K562 (cell line): ENCODE measurements around the gene ALG13. TPM values are rescaled to one million over a fixed set of nuclear protein-coding genes. Genes with fewer than 3 reads are reported as not detected.

Experiments
- ATAC-seq: fragments of 200-7000 bp; cut with Tn5 transposase; 3 replicates; pipeline ENCODE4 v1.9.1; 2020; ENCODE audit warnings: moderate library complexity
- BruUV-seq: library from RNA; stranded (reverse); fragments of 400-500 nt; replicated peaks from 2 replicates; lab custom pipeline; 2021; lab: Mats Ljungman, UMichigan
- CTCF ChIA-PET: fragments of 300-600 bp; formaldehyde crosslinking; extraction: SDS; loops from one replicate; lab custom pipeline; 2021; ENCODE audit warnings: low intra/inter-chr PET ratio; lab: Yijun Ruan, JAX
- POLR2A ChIA-PET: fragments of 300-600, 350-650 bp; sonication (Branson Sonifier 250); formaldehyde crosslinking; extraction: SDS; loops from one replicate; lab custom pipeline; 2021; ENCODE audit warnings: antibody characterized with exemption, inconsistent platforms; lab: Yijun Ruan, JAX
- DNase-seq, 4 experiments: peaks; one replicate each; pipeline versions ENCODE4 v3.0.0 to v3.0.0-alpha.2; 2011 to 2018; ENCODE audit warnings: low spot score in 3 of 4, mixed read lengths in 3 of 4; ENCODE audit errors: extremely low read depth in 1 of 4
- FAIRE-seq: peaks from 2 replicates; lab custom pipeline; 2011; peaks lifted over from hg19 to GRCh38; lab: Jason Lieb, UNC
- H2AFZ ChIP-seq: 2 replicates; pipeline ENCODE4 v1.6.0; 2011; ENCODE audit warnings: low read depth, low read length, control low read depth, inconsistent platforms
- H3K27ac ChIP-seq: fragments of 200-600 bp; 3 replicates; pipeline ENCODE4 v1.8.0; 2011; ENCODE audit warnings: low read depth, mild to moderate bottlenecking, control low read depth, inconsistent platforms, low read length, moderate library complexity, mixed read lengths; ENCODE audit errors: extremely low read depth
- H3K27me3 ChIP-seq, 2 experiments: fragments of 300-600 bp in 1 of 2; 2 replicates in 1 of 2; 3 replicates in 1 of 2; pipeline versions ENCODE4 v1.6.0 to v1.8.0; 2011; ENCODE audit warnings: inconsistent platforms in 2 of 2, low read length in 2 of 2, mild to moderate bottlenecking in 1 of 2, mixed read lengths in 1 of 2, moderate library complexity in 1 of 2; ENCODE audit not compliant: control insufficient read depth in 2 of 2, insufficient read depth in 2 of 2
- H3K36me3 ChIP-seq: fragments of 300-600 bp; 3 replicates; pipeline ENCODE4 v1.8.0; 2011; ENCODE audit warnings: mild to moderate bottlenecking, low read length, inconsistent platforms; ENCODE audit not compliant: control insufficient read depth, insufficient read depth
- H3K4me1 ChIP-seq, 2 experiments: fragments of 200-600 bp in 1 of 2; replicated peaks in 1 of 2; 2 replicates in 1 of 2; 3 replicates in 1 of 2; pipeline versions ENCODE4 v1.5.1 to v1.8.0; 2011; ENCODE audit warnings: inconsistent platforms in 2 of 2, low read length in 2 of 2, mild to moderate bottlenecking in 1 of 2, mixed read lengths in 1 of 2, moderate library complexity in 1 of 2; ENCODE audit not compliant: control insufficient read depth in 2 of 2, insufficient read depth in 2 of 2
- H3K4me2 ChIP-seq: 2 replicates; pipeline ENCODE4 v1.6.1; 2011; ENCODE audit warnings: low read length, control low read depth, inconsistent platforms, mixed read lengths; ENCODE audit not compliant: insufficient read depth
- H3K4me3 ChIP-seq: fragments of 200-600 bp; sonication (generic), shearing (Covaris generic); 2 replicates; pipeline ENCODE4 v1.5.1; 2016; ENCODE audit warnings: control low read depth, inconsistent platforms
- H3K79me2 ChIP-seq: fragments of 200-600 bp; 3 replicates; pipeline ENCODE4 v1.8.0; 2011; ENCODE audit warnings: low read length, inconsistent platforms; ENCODE audit not compliant: control insufficient read depth, insufficient read depth
- H3K9ac ChIP-seq, 2 experiments: 2 replicates each; pipeline versions ENCODE4 v1.6.0 to v1.6.1; 2011; ENCODE audit warnings: low read depth in 2 of 2, low read length in 2 of 2, control low read depth in 1 of 2, inconsistent platforms in 1 of 2, mild to moderate bottlenecking in 1 of 2, mixed read lengths in 1 of 2; ENCODE audit not compliant: insufficient read depth in 1 of 2
- H3K9me1 ChIP-seq: one replicate; pipeline ENCODE4 v1.6.0; 2011; ENCODE audit warnings: inconsistent platforms, mild to moderate bottlenecking, low read length, moderate library complexity; ENCODE audit not compliant: control insufficient read depth, insufficient read depth
- H3K9me3 ChIP-seq: replicated peaks from 2 replicates; pipeline ENCODE4 v1.5.1; 2011; ENCODE audit warnings: low read depth, low read length, inconsistent platforms; ENCODE audit not compliant: control insufficient read depth, insufficient read depth
- H4K20me1 ChIP-seq: replicated peaks from 2 replicates; pipeline ENCODE4 v1.6.1; 2011; ENCODE audit warnings: low read length, inconsistent platforms, mixed read lengths; ENCODE audit not compliant: control insufficient read depth, insufficient read depth
- ARID1B ChIP-seq: fragments of 450-650 bp; IDR thresholded peaks from 2 replicates; pipeline ENCODE4 v1.6.1; 2016; ENCODE audit warnings: antibody characterized with exemption, mild to moderate bottlenecking, inconsistent platforms
- BCOR ChIP-seq: fragments of 450-650 bp; IDR thresholded peaks from 2 replicates; pipeline ENCODE4 v1.6.1; 2016
- CHCHD3 ChIP-seq: fragments of 250-450 bp; sonication (Bioruptor Pico); IDR thresholded peaks from 2 replicates; pipeline ENCODE4 v2.1.2; 2022; ENCODE audit warnings: mild to moderate bottlenecking
- DIDO1 ChIP-seq: fragments of 450-650 bp; IDR thresholded peaks from 2 replicates; pipeline ENCODE4 v1.6.1; 2016; ENCODE audit warnings: low read depth, missing biosample characterization, missing genetic modification characterization
- ESRRA ChIP-seq: fragments of 450-650 bp; IDR thresholded peaks from 2 replicates; pipeline ENCODE4 v1.6.1; 2014; ENCODE audit warnings: low read depth, mild to moderate bottlenecking, moderate library complexity, borderline replicate concordance
- FIP1L1 ChIP-seq: fragments of 200-400 bp; formaldehyde crosslinking; IDR thresholded peaks from 2 replicates; pipeline ENCODE4 v1.6.1; 2018; ENCODE audit warnings: mild to moderate bottlenecking, low read depth, low read length; ENCODE audit not compliant: poor library complexity, severe bottlenecking
- ILK ChIP-seq: fragments of 450-650 bp; IDR thresholded peaks from 2 replicates; pipeline ENCODE4 v1.6.1; 2016; ENCODE audit warnings: missing genetic modification characterization, low read depth, mild to moderate bottlenecking, missing compliant biosample characterization, moderate library complexity, borderline replicate concordance
- KLF16 ChIP-seq: IDR thresholded peaks from 2 replicates; pipeline ENCODE4 v1.6.1; 2016; ENCODE audit warnings: antibody characterized with exemption
- OTX1 ChIP-seq: fragments of 450-650 bp; formaldehyde crosslinking; IDR thresholded peaks from 2 replicates; pipeline ENCODE4 v1.4.0; 2022; ENCODE audit warnings: mild to moderate bottlenecking
- POLR3A ChIP-seq: IDR thresholded peaks from 2 replicates; pipeline ENCODE4 v1.6.1; 2011; ENCODE audit warnings: borderline replicate concordance, mild to moderate bottlenecking, moderate library complexity; ENCODE audit not compliant: insufficient read length, insufficient read depth; ENCODE audit errors: extremely low read depth
- SMAD1 ChIP-seq: fragments of 150-350 bp; IDR thresholded peaks from 2 replicates; pipeline ENCODE4 v1.6.1; 2014; ENCODE audit warnings: low read length, low read depth; ENCODE audit not compliant: partially characterized antibody
- TAL1 ChIP-seq: fragments of 450-650 bp; IDR thresholded peaks from 2 replicates; pipeline ENCODE4 v1.6.1; 2016; ENCODE audit warnings: mild to moderate bottlenecking
- TRIM25 ChIP-seq: fragments of 450-650 bp; IDR thresholded peaks from 2 replicates; pipeline ENCODE4 v1.7.0; 2016; ENCODE audit warnings: borderline replicate concordance
- WGBS: fragments of 100-300 bp; shearing (Covaris generic); methylation state at CpG from one replicate; pipeline ENCODE4 v1.1.6; 2016; ENCODE audit warnings: low coverage, mixed read lengths; ENCODE audit not compliant: insufficient coverage; ENCODE audit errors: missing lambda C conversion rate; 5-methylcytosine and 5-hydroxymethylcytosine counted together
- in situ Hi-C: fragments of 300-500 bp; cut with MboI; formaldehyde crosslinking; loops from 4 replicates; pipeline ENCODE4 v1.15.0; 2018; ENCODE audit warnings: inconsistent platforms, mixed read lengths
- intact Hi-C: fragments of 100-400 bp; cut with micrococcal nuclease; formaldehyde crosslinking; loops from 2 replicates; pipeline ENCODE4 v1.14.2; 2022
- polyA plus RNA-seq, 8 experiments: library from polyadenylated mRNA; depleted of rRNA in 4 of 8; stranded (reverse) in 5 of 8; unstranded in 3 of 8; fragments of >200 nt; fragmentation: Nextera tagmentation in 2 of 8; fragmentation: Illumina TruSeq in 1 of 8; extraction: Ambion mirVana in 2 of 8; extraction: Trizol in 1 of 8; gene quantifications; 2 replicates each; pipeline versions ENCODE4 v1.2.1 to v1.2.3, GENCODE V29; 2011 to 2014; ENCODE audit warnings: inconsistent platforms in 1 of 8, missing spikeins in 1 of 8
- total RNA-seq, 7 experiments: library from RNA; depleted of rRNA in 6 of 7; stranded (reverse); fragments of >200 nt in 6 of 7; fragmentation: Illumina TruSeq in 2 of 7; extraction: Trizol in 2 of 7; gene quantifications; 2 replicates each; pipeline versions ENCODE4 v1.2.1 to v1.2.3, GENCODE V29; 2011 to 2021; ENCODE audit warnings: low replicate concordance in 1 of 7
- TF ChIP-seq, protein P1 (sequence below): fragments of 250-450 bp; sonication (Bioruptor Pico); IDR thresholded peaks from 2 replicates; pipeline ENCODE4 v1.8.0; 2021; ENCODE audit warnings: moderate library complexity, mild to moderate bottlenecking, inconsistent platforms
- TF ChIP-seq, protein P2 (sequence below): fragments of 250-450 bp; sonication (Bioruptor Pico); IDR thresholded peaks from 2 replicates; pipeline ENCODE4 v1.8.0; 2021; ENCODE audit warnings: mild to moderate bottlenecking, moderate library complexity

ALG13 gene
- total and polyA plus RNA-seq, 9 of the 15 experiments (the other 6 are each of a cell fraction or from before 2014, with no cell fraction given): 40.3 to 117 (median 68.2) TPM

DNA sequence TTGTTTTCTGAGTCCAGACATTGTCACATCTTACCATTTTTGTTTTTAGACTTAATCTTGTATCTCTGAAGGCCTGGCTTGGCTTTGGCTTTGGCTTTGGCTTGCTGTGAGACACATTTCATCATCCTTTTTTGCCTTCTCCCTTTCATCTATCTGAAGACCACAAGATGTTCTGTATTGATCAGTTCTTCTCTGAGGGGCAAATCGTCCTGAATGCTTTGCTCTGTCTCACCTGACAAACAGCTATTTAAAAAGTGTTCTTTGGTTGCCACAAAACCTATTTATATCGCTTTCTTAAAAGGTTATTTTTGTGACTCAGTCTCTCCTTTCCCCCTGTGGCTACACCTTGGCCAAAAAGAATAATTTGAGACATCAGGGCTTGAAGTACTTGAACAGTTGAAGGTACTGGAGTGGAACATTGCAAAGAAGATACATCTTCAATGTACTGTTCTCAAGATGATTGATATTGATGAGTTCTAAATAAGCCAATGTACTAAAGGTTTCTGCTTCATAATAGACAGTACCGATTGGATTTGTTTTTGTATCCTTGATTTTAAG, 80.7 kb downstream of the ALG13 start:
- ChIA-PET CTCF (no interaction called here), POLR2A (no interaction called here)
- no peaks in the 10 kb centered on the region for H3K9me3 ChIP-seq
- H3K4me3 ChIP-seq: no peak overlapping the region
- no peak for FAIRE-seq
- H3K4me2 ChIP-seq: no peak overlapping the region
- H3K9ac ChIP-seq: no peak overlapping the region
- TF ChIP-seq SMAD1: no peak
- TF ChIP-seq TAL1: no peak
- no peak for TF ChIP-seq BCOR
- TF ChIP-seq, protein P1, sequence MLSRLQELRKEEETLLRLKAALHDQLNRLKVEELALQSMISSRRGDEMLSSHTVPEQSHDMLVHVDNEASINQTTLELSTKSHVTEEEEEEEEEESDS (CRISPR knock-in tag): no peak
- no peak for TF ChIP-seq DIDO1 (tag)
- TF ChIP-seq CHCHD3 (CRISPR knock-in tag): no peak
- in situ Hi-C loops (no loop called here), intact Hi-C loops (no loop called here)
- no peak for ATAC-seq
- no peaks in the 10 kb centered on the region for H3K4me1 ChIP-seq
- H2AFZ ChIP-seq: no peak overlapping the region
- 60% methylated on average over 3 of the region's 3 CpGs for WGBS
- no peaks in the 10 kb centered on the region for H4K20me1 ChIP-seq
- H3K27ac ChIP-seq: no peak overlapping the region
- H3K9me1 ChIP-seq: no peaks in the 10 kb centered on the region
- BruUV-seq: no TSS peak
- peaks cover 8% of the 10 kb centered on the region; the same call in 1 of the 3 replicates for H3K36me3 ChIP-seq
- H3K79me2 ChIP-seq: no peaks in the 10 kb centered on the region
- DNase-seq: no peak
- no peaks in the 10 kb centered on the region for H3K27me3 ChIP-seq

DNA sequence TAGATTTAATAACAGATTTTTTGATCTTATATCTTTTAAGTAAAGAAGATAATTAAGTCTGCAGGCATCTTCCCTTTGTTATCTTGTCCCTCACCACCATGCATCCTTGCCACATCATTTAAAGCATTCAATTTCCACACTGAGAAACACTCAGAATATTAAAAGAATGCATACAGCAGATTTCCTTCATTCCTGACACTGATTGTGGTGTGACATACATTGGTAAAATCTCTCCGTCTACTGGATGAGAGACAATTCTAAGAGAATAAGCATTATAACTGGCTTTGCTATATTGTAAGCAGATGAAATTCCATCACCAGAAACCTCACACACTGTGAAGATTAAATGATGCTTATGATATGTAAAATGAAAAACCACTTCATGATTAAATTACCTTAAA, 97.6 kb downstream of the ALG13 start:
- Histone ChIP-seq H3K9ac (no peak overlapping the region), H3K27ac (no peak overlapping the region), H3K36me3 (no peaks in the 10 kb centered on the region), H3K9me1 (no peaks in the 10 kb centered on the region), H3K9me3 (no peaks in the 10 kb centered on the region), H3K4me2 (no peak overlapping the region), H3K79me2 (no peaks in the 10 kb centered on the region), H3K4me1 (no peaks in the 10 kb centered on the region), H3K27me3 (no peaks in the 10 kb centered on the region), H2AFZ (no peak overlapping the region), H3K4me3 (no peak overlapping the region), H4K20me1 (no peaks in the 10 kb centered on the region)
- ChIA-PET POLR2A (no interaction called here), CTCF (no interaction called here)
- no TSS peak for BruUV-seq
- DNase-seq: no peak
- in situ Hi-C loops: no loop called here
- 50% methylated on average over 1 of the region's 1 CpG for WGBS
- FAIRE-seq: no peak
- ATAC-seq: no peak
- intact Hi-C loops: no loop called here
- TF ChIP-seq, protein P2, sequence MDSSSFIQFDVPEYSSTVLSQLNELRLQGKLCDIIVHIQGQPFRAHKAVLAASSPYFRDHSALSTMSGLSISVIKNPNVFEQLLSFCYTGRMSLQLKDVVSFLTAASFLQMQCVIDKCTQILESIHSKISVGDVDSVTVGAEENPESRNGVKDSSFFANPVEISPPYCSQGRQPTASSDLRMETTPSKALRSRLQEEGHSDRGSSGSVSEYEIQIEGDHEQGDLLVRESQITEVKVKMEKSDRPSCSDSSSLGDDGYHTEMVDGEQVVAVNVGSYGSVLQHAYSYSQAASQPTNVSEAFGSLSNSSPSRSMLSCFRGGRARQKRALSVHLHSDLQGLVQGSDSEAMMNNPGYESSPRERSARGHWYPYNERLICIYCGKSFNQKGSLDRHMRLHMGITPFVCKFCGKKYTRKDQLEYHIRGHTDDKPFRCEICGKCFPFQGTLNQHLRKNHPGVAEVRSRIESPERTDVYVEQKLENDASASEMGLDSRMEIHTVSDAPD (CRISPR knock-in tag): no peak
- TF ChIP-seq ARID1B (no peak), POLR3A (no peak), ESRRA (no peak), TRIM25 (no peak), ILK (tag) (no peak), FIP1L1 (no peak), KLF16 (no peak), OTX1 (CRISPR knock-in tag) (no peak)
